ENCODE measurements around the gene ALG1.
"Not testable (repeated sequence)": the region's sequence is repeated elsewhere in the genome, so short reads cannot be mapped to it uniquely, and the experiment has no call there.

Gene ALG1

GRCh38 chr16:5044011-5044540, 27.6 kb upstream of the ALG1 start:
- no peak overlapping the region for H3K27ac ChIP-seq
- no peak for DNase-seq (ENCODE audit: low read depth, low spot score)

- H3K27ac ChIP-seq; DNase-seq (ENCODE audit: low read depth, low spot score): not testable (repeated sequence)
These were observed 27.1 kb upstream of the ALG1 start for GRCh38 chr16:5044581-5044980.

- no peak for DNase-seq (ENCODE audit: low read depth, low spot score)
- H3K27ac ChIP-seq, result no peak overlapping the region
These were observed 26.0 kb upstream of the ALG1 start for GRCh38 chr16:5045499-5046115.

- no peak for DNase-seq (ENCODE audit: low read depth, low spot score)
- no peak overlapping the region for H3K27ac ChIP-seq
These were observed 24.7 kb upstream of the ALG1 start for GRCh38 chr16:5046914-5047313.

- no peak for DNase-seq (ENCODE audit: low read depth, low spot score)
These were observed 16.5 kb upstream of the ALG1 start for GRCh38 chr16:5054876-5055865.

GRCh38 chr16:5056352-5056751, 15.3 kb upstream of the ALG1 start:
- H3K27ac ChIP-seq, result no peak overlapping the region
- no peak for DNase-seq (ENCODE audit: low read depth, low spot score)

More at GRCh38 chr16:5054876-5055865, 16.5 kb upstream of the ALG1 start:
- H3K27ac ChIP-seq, result no peak overlapping the region

- DNase-seq (ENCODE audit: low read depth, low spot score), result no peak
These were observed 13.2 kb upstream of the ALG1 start for GRCh38 chr16:5058476-5058875.

GRCh38 chr16:5059386-5060072, 12.1 kb upstream of the ALG1 start:
- no peak overlapping the region for H3K27ac ChIP-seq
- DNase-seq (ENCODE audit: low read depth, low spot score), result no peak

More at GRCh38 chr16:5058476-5058875, 13.2 kb upstream of the ALG1 start:
- H3K27ac ChIP-seq, result no peak overlapping the region

- H3K27ac ChIP-seq, result no peak overlapping the region
- DNase-seq (ENCODE audit: low read depth, low spot score), result no peak
These were observed 11.5 kb upstream of the ALG1 start for GRCh38 chr16:5060073-5060641.

- DNase-seq (ENCODE audit: low read depth, low spot score), result no peak
- no peak overlapping the region for H3K27ac ChIP-seq
These were observed 9.6 kb upstream of the ALG1 start for GRCh38 chr16:5062051-5062450.

GRCh38 chr16:5062790-5063765, 8.6 kb upstream of the ALG1 start:
- no peak overlapping the region for H3K27ac ChIP-seq
- DNase-seq (ENCODE audit: low read depth, low spot score), result no peak

GRCh38 chr16:5064915-5065314, 6.7 kb upstream of the ALG1 start:
- H3K27ac ChIP-seq, result no peak overlapping the region
- DNase-seq (ENCODE audit: low read depth, low spot score), result no peak

GRCh38 chr16:5065326-5065725, 6.3 kb upstream of the ALG1 start:
- no peak for DNase-seq (ENCODE audit: low read depth, low spot score)
- H3K27ac ChIP-seq, result no peak overlapping the region

GRCh38 chr16:5065813-5066212, 5.8 kb upstream of the ALG1 start, which contains the start of gene C16orf89:
TSS of gene C16orf89 (minus strand) at chr16:5065956. CDS start at chr16:5065908, 48 bp downstream.
- no peak for DNase-seq (ENCODE audit: low read depth, low spot score)
- no peak within 1 kb of the TSS for H3K27ac ChIP-seq

- DNase-seq (ENCODE audit: low read depth, low spot score), result no peak
- H3K27ac ChIP-seq, result no peak overlapping the region
These were observed 5.1 kb upstream of the ALG1 start for GRCh38 chr16:5066511-5066910.

- DNase-seq (ENCODE audit: low read depth, low spot score), result no peak
- no peak overlapping the region for H3K27ac ChIP-seq
These were observed 2.6 kb upstream of the ALG1 start for GRCh38 chr16:5069048-5069447.

- DNase-seq (ENCODE audit: low read depth, low spot score), result no peak
- no peak overlapping the region for H3K27ac ChIP-seq
These were observed 1.8 kb upstream of the ALG1 start for GRCh38 chr16:5069854-5070253.

- H3K27ac ChIP-seq, result no peak overlapping the region
- DNase-seq (ENCODE audit: low read depth, low spot score), result no peak
These were observed 1.0 kb upstream of the ALG1 start for GRCh38 chr16:5070431-5071186.

Data from epithelial cell of prostate (primary cell).